Ishikawa (cell line): ENCODE data around the gene SLC8A3.

ENCODE experiments used
- CEBPB ChIP-seq: IDR thresholded peaks from 2 replicates; pipeline ENCODE4 v1.6.1; 2012
- CREB1 ChIP-seq: IDR thresholded peaks from 2 replicates; pipeline ENCODE4 v1.6.1; 2012; ENCODE audit warnings: low read depth
- EGR1 ChIP-seq: IDR thresholded peaks from 2 replicates; pipeline ENCODE4 v1.6.1; 2012
- EP300 ChIP-seq: IDR thresholded peaks from 2 replicates; pipeline ENCODE4 v1.6.1; 2012; ENCODE audit warnings: borderline replicate concordance
- FOXM1 ChIP-seq: IDR thresholded peaks from 2 replicates; pipeline ENCODE4 v1.6.1; 2012; ENCODE audit warnings: low read depth, borderline replicate concordance
- NFIC ChIP-seq: IDR thresholded peaks from 2 replicates; pipeline ENCODE4 v1.6.1; 2012
- RAD21 ChIP-seq: IDR thresholded peaks from 2 replicates; pipeline ENCODE4 v1.6.1; 2012; ENCODE audit warnings: low read depth
- TAF1 ChIP-seq: IDR thresholded peaks from 2 replicates; pipeline ENCODE4 v1.6.1; 2012; ENCODE audit warnings: low read depth, mild to moderate bottlenecking
- TCF12 ChIP-seq: IDR thresholded peaks from 2 replicates; pipeline ENCODE4 v1.6.1; 2012; ENCODE audit warnings: low read depth
- TEAD4 ChIP-seq: IDR thresholded peaks from 2 replicates; pipeline ENCODE4 v1.6.1; 2012
- YY1 ChIP-seq: IDR thresholded peaks from 2 replicates; pipeline ENCODE4 v1.6.1; 2012; ENCODE audit warnings: low read depth
- ZBTB7A ChIP-seq: IDR thresholded peaks from 2 replicates; pipeline ENCODE4 v1.6.1; 2012; ENCODE audit warnings: low read depth
- TF ChIP-seq, protein P1 (sequence below): IDR thresholded peaks from 2 replicates; pipeline ENCODE4 v1.6.1; 2012; ENCODE audit warnings: low read depth, mild to moderate bottlenecking
- TF ChIP-seq, protein P2 (sequence below): IDR thresholded peaks from 2 replicates; pipeline ENCODE4 v1.6.1; 2012
- TF ChIP-seq, protein P3 (sequence below): IDR thresholded peaks from 2 replicates; pipeline ENCODE4 v1.6.1; 2012

The SLC8A3 gene

DNA sequence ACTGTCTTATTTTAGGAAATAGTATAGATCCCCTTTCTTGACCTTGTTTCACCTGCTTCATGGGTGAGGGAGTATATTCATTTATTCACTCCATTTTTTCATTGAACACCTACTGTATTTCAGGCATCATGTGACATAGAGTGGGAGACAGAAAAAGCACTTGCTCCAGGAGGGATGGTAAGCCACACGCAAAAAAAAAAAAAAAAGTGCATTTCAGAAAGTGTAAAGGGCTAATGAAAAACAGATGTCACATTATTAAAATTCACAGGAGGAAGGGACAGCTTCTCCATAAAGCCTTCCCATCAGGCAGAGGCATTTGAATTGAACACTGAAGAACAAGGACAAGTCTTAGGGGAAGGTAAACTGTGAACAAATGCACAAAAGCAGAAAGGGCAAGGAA, 7.5 kb downstream of the SLC8A3 start:
- no peak for TF ChIP-seq EP300

DNA sequence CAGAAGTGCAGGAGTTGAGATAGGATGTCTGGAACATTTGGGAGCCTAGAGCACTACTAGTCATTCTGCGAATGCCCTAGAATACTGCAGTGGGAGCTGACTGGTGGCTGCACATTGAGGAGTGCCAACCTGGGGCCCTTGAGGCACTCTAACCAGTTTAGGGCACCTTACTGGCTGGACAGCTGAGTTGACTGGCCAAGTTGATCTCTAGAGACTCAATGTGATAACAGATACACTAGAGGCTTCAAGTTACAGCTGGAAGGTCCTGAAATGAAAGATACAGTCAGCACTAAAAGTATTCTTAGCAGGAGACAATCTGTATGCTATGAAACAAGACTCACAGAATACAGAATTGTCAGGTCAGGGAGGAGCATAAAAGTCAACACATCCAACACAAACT, 8.0 kb downstream of the SLC8A3 start:
- TF ChIP-seq CREB1 (no peak), ZBTB7A (no peak), CEBPB (no peak), NFIC (no peak), TAF1 (no peak), EGR1 (no peak)
- TF ChIP-seq, protein P1, sequence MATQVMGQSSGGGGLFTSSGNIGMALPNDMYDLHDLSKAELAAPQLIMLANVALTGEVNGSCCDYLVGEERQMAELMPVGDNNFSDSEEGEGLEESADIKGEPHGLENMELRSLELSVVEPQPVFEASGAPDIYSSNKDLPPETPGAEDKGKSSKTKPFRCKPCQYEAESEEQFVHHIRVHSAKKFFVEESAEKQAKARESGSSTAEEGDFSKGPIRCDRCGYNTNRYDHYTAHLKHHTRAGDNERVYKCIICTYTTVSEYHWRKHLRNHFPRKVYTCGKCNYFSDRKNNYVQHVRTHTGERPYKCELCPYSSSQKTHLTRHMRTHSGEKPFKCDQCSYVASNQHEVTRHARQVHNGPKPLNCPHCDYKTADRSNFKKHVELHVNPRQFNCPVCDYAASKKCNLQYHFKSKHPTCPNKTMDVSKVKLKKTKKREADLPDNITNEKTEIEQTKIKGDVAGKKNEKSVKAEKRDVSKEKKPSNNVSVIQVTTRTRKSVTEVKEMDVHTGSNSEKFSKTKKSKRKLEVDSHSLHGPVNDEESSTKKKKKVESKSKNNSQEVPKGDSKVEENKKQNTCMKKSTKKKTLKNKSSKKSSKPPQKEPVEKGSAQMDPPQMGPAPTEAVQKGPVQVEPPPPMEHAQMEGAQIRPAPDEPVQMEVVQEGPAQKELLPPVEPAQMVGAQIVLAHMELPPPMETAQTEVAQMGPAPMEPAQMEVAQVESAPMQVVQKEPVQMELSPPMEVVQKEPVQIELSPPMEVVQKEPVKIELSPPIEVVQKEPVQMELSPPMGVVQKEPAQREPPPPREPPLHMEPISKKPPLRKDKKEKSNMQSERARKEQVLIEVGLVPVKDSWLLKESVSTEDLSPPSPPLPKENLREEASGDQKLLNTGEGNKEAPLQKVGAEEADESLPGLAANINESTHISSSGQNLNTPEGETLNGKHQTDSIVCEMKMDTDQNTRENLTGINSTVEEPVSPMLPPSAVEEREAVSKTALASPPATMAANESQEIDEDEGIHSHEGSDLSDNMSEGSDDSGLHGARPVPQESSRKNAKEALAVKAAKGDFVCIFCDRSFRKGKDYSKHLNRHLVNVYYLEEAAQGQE = no peak
- TF ChIP-seq, protein P2, sequence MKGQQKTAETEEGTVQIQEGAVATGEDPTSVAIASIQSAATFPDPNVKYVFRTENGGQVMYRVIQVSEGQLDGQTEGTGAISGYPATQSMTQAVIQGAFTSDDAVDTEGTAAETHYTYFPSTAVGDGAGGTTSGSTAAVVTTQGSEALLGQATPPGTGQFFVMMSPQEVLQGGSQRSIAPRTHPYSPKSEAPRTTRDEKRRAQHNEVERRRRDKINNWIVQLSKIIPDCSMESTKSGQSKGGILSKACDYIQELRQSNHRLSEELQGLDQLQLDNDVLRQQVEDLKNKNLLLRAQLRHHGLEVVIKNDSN = no peak

DNA sequence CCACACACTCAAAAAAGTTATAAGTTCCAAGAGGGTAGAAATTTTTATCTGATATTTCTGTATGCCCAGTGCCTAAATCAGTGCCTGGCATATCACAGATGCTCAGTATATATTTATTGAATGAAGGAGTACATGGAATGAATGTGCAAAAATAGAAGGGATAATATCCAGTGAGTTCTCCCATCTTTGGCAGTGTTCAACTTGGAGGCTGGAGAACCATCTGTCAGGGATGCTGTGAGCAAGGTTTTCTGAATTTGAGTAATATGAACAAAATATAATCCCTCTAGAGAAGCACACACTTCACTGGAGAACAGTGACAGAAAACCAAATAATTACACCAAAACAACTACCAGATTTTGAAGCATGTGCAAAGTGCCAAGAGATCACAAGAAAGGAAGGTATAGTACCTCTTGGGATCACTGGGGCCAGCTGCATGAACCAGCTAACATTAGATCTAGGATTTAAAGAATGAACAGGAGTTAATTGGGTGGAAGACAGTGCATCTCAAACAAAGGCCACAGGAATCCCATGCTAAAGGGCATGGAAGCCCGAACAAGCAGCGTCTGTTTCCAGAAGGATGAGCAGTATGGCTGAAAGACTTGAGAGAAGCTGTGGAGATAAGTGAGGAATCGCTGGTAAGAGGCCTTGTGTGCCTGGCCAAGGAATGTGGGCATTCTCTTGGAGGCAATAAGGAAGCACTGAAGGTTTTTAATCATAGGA, 11.5 kb downstream of the SLC8A3 start:
- TF ChIP-seq CEBPB (no peak), TAF1 (no peak), FOXM1 (no peak), NFIC (no peak), RAD21 (no peak), YY1 (no peak), TEAD4 (no peak), ZBTB7A (no peak), EGR1 (no peak)
- TF ChIP-seq, protein P1 = no peak
- TF ChIP-seq, protein P3, sequence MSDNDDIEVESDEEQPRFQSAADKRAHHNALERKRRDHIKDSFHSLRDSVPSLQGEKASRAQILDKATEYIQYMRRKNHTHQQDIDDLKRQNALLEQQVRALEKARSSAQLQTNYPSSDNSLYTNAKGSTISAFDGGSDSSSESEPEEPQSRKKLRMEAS = no peak
- TF ChIP-seq, protein P2 = no peak

DNA sequence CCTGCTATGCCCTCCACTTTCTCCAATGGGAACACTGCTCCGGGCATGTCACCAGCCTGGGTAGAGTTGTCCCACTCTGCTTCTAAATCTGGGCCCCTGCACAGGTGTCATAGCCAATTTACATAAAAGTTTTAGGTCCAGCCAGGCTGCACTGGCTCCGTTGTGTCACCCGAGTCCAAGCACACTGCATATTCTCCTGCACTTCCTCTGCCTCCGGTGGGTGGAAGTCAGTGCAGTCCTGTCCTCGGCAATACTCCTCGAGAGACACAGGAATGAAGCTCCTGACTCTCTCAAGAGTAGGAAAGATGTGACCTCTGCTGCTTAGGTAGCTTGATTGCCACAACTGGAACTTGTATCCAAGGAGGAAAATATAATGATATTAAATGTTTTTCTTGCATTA, 15.2 kb downstream of the SLC8A3 start:
- TF ChIP-seq, protein P1 = no peak
- TF ChIP-seq RAD21 = no peak
- no peak for TF ChIP-seq FOXM1
- no peak for TF ChIP-seq EGR1
- TF ChIP-seq, protein P2 = no peak
- no peak for TF ChIP-seq TAF1
- TF ChIP-seq ZBTB7A = no peak
- TF ChIP-seq TCF12 = no peak
- no peak for TF ChIP-seq EP300

DNA sequence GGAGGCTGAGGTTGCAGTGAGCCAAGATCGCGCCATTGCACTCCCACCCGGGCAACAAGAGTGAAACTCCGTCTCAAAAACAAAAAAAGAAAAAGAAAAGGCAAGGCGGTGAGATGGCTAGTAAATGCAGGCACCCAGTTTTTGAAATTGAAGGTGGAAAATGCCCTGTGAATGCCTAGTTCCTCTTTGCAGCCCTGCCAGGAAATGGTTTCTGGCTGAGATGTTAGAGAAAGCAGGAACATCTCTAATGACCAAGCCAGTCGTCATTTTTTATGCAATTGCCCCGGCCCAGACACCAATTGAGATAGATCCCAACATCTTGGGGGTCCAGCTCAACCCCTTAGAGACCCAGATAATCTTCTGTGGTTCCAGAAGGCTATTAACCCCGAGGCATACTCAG, 17.0 kb downstream of the SLC8A3 start:
- TF ChIP-seq RAD21 (no peak), TAF1 (no peak), NFIC (no peak), YY1 (no peak), TEAD4 (no peak), CREB1 (no peak), ZBTB7A (no peak), EP300 (no peak), EGR1 (no peak), CEBPB (no peak), TCF12 (no peak)
- TF ChIP-seq, protein P3 = no peak
- TF ChIP-seq, protein P1 = no peak
- TF ChIP-seq, protein P2 = no peak
